GM19455 (cell line): Measurements from ENCODE around the gene EPS15.
A peak's percentile ranks its signal among the peaks of the same experiment; 100 is the strongest.
"Not testable (repeated sequence)": the region's sequence is repeated elsewhere in the genome, so short reads cannot be mapped to it uniquely, and the experiment has no call there.

ENCODE experiments used
- ATAC-seq: cut with Tn5 transposase; IDR thresholded peaks from one replicate; pipeline ENCODE4 v1.9.1; 2021; ENCODE audit not compliant: unreplicated experiment

Gene EPS15

DNA sequence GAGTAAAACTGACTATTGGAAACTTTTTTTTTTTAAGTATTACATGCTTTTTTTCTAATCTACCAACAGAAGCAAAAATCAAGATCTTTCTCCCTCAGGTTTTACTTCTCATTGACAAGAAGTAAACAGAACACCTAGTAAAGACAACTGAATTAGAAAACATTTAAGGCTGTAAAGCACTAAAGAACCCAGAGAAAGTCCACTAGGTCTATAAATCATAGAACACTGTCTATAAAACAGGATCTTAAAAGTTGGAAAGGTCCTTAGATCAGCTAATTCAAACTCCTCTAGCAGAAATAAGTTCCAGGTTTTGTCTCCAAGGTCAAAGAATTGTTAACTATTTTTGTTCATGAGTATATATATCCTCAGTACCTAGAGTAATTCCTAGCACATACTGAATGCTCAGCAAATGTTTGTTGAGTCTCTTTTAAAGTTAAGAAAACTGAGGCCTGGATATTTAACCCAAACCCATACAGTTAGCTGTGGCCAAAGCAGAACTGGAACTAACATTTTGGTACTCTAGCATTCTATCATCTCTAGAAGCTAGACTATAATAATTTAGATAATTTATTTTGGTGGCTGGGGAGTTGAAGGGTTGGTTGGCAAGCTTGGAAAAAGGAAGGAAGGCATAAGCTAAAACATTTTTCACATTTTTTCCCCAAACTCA lies 3.0 kb downstream of the EPS15 start:
- ATAC-seq: no peak

DNA sequence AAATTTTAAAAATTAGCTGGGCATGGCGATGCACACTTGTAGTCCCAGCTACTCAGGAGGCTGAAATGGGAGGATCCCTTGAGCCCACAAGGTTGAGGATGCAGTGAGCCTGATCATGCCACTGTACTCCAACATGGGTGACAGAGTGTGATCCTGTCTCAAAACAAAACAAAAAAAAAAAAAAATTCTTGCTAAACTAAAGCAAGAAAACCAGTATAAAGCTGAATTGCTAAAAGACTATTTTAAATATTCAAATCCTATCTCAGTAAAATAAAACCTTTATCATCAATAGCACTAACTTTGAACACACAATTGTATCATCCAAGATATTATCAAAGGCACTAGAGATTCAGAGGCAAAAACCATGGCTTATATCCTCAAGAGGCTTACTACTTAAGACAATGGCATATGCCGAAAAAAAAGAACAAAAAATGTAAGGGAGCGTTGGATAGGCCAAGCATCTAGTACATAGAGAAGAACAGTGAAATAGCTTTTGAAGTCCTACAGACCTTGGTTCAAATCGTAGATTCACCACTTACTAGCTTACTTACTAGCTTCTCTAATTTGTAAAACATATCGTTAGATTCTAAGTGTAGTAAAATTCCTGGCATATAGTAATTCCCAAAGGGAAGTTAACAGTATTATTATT lies 3.6 kb downstream of the EPS15 start:
- ATAC-seq: no peak

DNA sequence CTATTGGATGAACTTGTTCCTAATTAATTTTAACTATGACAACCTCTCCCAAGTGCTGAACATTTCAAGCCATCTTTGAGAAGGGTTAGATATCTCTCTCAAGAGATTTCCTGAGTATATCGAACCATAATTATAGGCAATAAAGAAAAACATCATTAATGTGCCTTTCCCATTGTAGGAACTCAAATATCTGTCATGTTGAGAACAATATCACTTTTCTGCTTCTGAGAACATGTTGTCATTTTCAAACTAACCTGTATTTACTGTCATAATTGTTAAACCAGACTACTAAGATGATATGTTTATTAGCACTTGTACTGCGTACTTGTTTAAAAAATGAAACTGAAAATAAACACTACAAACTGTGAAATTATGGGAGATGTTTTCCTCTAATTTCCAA lies 4.3 kb downstream of the EPS15 start:
- ATAC-seq: no peak

DNA sequence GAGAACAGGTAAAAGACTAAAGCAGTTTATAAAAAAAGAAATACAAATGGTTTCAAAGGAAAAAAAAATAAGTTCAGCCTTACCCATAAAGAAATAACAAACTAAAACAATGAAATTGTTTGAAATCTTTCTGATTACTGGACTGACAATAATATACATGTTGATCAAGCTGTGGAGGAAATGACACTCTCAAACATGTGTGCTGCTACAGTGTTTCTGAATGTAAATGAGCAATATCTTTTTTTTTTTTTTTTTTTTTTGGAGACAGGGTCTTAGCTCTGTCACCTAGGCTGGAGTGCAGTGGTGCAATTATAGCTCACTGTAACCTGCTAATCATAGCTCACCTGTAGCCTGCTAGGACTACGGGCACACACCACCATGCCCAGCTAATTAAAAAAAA lies 6.5 kb downstream of the EPS15 start:
- ATAC-seq: no peak

DNA sequence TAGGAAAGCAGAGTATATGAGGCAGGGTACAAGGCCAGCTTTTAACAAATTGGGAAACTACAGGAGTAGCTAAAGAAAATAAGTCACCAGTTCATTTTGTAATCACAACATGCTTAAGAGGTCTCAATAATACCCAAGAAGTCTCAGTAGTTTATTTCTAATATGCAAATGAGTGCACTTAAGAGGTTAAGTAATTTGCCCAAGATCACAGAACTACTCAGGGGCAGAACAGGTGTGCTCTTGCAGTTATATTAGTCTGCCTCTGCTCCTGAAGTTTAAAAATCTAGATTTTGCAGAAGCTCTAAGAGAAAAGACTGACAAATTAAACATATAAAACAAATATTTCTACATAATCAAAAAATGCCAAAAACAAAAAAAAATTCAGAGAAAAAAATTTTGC lies 6.9 kb downstream of the EPS15 start:
- no peak for ATAC-seq

DNA sequence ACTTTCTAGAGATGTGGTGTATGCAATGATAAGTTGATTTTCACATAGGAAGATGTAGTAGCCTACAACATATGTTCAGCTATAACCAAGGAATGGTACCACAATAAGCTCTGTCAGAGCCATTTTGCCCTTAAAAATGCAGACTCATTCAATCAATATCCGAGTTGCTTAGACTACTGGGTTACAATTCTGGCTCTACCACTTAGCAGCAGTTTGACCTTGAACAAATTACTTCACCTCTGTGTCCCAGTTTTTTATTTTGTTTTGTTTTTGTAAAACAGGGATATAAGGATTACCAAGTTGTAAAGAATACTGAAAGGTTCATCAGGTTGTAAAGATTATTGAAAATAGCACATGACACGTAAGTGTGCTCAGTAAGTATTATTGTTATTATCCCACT lies 9.3 kb downstream of the EPS15 start:
- no peak for ATAC-seq

DNA sequence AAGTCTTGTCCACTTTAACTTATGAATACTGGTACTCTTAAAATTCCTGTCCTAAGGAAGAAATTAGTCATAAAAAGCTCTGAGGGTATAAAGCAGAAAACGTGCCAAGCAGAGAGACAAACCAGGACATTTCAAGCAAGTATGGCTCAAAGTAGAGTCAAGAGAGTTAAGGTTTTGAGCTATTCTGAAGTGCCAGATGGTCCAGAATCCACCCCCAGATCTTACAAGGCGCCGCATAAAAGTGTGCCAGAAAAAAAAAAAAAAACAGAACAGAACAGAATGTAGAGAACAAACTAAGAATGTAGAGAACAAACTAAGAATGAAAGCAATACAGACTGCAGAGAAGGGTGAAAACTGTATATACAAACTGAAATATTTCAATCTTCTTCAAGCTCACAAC lies 12.5 kb downstream of the EPS15 start:
- peak; percentile 47 for ATAC-seq

DNA sequence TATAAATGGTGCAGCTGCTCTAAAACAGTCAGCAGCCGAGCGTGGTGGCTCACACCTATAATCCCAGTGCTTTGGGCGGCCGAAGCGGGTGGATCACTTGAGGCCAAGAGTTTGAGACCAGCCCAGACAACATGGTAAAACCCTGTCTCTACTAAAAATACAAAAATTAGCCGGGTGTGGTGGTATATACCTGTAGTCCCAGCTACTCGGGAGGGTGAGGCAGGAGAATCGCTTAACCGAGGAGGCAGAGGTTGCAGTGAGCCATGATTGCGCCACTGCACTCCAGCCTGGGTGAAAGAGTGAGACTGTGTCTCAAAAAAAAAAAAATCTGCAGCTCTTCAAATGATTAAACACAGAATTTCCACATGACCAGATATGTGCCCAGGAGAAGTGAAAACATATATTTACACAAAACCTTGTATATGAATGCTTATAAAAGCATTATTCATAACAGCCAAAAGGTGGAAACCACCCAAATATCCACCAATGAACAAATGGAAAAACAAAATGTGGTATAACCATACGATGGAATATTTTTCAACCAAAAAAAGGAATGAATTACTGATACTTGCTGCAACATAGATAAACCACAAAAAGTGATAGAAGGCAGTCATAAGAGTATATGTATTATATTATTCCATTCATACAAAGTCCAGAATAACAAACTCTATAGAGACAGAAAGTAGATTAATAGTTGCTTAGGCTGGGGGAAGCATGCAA lies 14.1 kb downstream of the EPS15 start:
- no peak for ATAC-seq

DNA sequence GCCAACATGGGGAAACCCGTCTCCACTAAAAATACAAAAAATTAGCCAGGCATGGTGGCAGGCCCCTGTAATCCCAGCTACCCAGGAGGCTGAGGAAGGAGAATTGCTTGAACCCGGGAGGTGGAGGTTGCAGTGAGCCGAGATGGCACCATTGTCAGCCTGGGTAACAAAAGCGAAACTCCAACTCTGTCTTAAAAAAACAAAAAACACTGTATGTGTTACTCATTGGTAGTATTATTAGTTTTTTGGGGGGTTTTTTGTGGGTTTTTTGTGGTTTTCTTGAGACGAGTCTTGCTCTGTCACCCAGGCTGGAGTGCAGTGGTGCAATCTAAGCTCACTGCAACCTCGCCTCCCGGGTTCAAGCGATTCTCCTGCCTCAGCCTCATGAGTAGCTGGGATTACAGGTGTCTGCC lies 17.8 kb downstream of the EPS15 start:
- peak; percentile 52 for ATAC-seq

DNA sequence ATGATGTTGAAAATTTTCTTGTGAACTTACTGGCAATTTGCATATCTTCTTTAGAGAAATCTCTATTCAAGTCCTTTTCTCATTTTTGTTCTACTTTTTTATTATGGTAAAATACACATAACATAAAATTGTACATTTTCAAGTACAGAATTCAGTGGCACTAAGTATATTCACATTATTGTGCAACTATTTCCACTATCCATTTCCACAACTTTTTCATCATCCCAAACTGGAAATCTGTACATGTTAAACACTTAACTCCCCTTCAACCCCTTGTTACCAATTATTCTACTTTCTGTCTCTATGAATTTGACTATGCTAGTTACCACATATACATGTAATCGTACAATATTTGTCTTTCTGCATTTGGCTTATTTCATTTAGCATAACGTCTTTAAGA lies 19.4 kb downstream of the EPS15 start:
- no peak for ATAC-seq

DNA sequence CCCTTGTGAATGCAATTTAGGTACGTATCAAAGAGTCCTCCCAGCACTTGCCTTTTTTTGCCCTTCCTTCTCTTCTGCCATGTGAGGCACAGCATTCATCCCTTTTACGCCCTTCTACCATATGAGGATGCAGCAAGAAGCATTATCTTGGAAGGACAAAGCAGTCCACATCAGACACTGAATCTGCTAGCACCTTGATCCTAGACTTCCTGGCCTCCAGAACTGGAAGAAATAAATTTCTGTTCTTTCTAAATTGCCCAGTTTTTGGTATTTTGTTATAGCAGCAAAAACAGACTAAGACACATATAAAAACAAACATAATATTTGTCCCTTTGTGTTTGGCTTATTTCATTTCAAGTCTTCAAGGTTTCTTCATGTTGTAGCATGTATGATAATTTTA lies 20.1 kb downstream of the EPS15 start:
- ATAC-seq: no peak

DNA sequence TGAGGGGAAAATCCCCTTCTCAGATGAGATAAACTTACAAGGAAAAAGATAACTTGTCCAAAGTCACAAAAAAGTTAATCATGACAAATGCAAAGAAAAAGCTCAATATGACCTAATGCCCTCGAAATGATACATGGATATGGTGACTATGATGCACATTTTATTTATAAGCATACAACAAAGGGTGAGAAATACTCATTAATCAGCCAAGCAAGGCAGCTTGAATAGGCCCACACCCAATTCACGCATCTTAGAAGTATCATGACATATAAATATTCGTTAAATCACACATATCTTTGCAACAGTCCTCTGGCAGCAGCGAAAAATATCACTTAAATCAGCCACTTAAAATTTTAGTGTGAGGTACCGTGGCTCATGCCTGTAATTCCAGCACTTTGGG lies 21.7 kb downstream of the EPS15 start:
- no peak for ATAC-seq

DNA sequence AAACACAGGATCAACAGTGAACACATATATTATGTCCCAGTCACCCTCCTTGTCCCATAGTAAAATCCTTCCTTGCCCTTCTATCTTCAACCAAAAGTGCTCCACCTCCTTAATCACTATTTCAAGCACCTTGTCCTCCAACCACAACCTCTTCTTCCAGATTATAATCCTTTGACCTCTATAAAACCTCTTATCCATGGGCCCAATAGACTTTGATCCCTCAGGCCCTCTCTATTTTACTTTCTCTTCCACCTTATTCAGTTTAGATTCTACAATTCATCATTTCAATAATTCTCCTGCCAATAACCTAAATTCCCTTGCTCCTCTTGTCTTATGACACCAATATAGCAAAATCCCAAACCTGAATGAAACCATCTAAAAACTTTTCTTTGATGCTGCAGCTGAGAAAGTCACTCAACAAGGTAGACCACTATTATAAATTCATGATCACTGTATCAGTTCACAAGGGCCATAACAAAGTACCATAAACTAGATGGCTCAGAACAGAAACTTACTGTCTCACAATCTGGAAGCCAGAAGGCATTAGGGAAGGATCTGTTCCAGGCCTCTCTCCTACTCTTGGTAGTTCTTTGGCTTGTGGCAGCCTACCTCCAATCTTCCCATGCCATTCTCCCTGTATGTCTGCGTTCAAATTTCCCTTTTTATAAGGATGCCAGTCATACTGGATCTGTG lies 24.8 kb downstream of the EPS15 start:
- ATAC-seq: no peak

DNA sequence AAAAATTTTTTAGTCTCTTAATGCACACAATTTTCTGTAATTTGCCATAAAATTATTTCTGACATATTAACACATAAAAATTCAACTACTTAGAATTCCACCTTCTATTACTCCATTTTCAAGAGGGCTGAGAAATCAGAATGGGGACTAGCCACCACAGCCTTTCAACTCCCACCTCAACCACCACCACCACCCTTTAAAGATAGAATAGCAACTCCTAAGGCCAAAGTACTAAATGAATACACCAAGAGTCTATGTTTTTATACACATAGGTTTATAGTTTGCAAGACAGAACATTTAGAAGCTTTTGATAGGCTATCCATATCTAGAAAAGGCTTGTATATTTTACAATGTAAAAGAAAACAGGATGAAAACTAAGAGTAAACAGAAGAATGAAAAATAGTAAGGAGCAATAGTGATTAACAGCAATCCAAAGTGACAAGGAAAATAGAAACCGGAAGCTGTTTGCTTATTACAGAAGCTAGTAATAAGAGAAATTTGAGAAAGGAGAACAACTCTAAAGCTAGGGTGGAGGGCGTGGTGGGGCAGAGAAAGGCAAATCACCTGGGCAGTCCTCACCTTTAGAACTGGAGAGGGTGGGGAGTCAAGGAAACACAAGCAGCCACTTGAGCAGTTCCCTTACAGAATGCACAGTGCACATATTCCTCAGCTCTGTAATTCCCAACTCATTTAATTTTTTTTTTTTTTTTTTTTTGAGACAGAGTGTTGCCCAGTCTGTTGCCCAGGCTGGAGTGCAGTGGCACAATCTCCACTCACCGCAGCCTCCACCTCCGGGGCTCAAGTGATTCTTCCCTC lies 27.7 kb downstream of the EPS15 start:
- no peak for ATAC-seq

DNA sequence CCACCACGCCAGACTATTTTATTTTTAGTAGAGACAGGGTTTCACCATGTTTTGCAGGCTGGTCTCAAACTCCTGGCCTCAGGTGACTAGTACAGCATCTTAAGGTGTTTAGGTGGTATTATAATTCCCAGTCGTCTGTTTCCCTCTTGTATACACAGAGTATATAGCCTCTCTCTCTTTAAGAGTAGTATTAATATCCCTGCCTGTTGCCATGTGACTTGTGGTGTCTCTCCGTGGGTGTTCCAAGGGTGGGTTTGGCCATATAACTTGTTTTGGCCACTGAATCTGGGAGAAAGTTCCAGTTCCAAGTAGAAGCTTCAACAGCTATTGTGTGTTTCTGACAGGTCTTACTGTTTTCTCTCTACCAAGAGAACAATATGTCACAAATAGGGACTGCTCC lies 29.6 kb downstream of the EPS15 start:
- ATAC-seq: no peak

DNA sequence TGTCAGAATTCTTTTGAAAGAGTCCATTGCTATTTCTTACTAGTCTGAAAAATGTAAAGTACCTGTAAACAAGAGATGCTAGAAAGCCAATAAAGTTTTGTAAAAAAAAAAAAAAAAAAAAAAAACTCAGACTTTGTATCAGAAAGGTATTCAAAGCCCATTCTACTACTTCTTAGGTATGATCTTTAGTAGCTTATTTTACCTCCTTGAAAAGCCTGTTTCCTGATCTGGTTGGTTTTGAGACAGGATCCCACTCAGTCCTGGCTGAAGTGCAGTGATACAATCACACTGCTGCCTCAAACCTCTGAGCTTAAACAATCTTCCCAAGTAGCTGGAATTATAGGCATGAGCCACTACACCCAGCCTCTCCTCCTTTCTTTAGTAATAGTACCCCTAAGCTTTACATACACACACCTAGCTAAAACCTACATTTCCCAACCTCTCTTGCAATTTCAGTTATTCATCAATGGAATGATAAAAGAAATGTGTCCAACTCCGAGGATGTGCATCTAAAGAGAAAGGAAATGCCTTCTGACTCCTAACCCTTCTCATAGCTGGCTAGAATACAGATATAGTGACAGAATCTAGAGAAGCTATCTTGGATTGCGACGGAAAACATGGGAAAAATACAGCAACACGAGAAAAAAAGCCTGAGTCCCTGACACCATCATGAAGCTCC lies 30.6 kb downstream of the EPS15 start:
- ATAC-seq: no peak

DNA sequence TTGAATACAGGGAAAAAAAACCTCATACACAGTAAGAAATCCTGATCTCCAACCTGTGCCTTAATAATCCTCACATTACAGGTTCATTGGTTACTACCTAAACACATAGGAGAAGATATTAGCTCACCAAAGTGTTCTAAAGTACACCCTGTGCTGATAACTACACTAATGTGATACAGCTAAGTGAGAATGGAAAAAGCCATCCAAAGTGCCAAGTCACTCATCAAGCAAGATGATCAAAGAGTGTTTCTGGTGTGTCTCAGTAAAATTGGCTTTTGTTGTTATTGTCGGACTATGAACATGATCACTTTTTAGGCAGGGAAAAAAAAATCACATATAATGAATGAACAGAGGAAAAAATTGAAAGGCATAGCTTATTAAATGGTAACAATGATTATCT lies 31.4 kb downstream of the EPS15 start:
- no peak for ATAC-seq

DNA sequence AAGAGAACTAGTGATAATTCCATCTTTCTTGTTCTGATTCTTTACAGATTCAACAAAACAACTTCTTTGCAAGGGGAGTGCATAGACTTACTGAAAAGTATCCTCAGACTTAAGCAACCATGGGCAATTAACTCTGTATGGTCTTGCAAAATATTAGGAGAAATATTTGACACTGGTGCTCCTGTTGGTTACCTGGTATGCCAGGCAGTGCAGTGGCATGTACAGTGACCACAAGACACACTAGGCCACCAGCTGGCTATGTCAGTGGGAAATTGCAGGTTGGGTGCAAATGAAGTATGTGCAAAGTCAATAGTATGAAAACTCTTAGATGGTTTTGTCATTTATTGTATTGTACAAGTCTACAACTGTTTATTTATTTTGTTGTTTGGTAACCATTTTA lies 34.5 kb downstream of the EPS15 start:
- ATAC-seq: no peak

DNA sequence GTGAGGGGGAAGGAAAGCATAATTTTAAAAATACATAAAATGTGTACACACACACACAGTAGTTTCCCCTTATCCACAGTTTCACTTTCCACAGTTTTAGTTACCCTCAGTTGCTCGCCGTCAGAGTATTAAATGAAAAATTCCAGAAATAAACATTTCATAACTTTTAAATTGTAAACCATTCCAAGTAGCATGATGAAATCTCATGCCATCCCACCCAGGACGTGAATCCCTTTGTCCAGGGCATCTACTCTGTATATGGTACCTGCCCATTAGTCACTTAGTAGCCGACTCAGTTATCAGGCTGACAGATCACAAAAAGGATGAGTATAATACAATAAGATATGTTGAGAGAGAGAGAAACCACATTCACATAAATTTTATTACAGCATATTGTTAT lies 36.2 kb downstream of the EPS15 start:
- ATAC-seq: no peak

DNA sequence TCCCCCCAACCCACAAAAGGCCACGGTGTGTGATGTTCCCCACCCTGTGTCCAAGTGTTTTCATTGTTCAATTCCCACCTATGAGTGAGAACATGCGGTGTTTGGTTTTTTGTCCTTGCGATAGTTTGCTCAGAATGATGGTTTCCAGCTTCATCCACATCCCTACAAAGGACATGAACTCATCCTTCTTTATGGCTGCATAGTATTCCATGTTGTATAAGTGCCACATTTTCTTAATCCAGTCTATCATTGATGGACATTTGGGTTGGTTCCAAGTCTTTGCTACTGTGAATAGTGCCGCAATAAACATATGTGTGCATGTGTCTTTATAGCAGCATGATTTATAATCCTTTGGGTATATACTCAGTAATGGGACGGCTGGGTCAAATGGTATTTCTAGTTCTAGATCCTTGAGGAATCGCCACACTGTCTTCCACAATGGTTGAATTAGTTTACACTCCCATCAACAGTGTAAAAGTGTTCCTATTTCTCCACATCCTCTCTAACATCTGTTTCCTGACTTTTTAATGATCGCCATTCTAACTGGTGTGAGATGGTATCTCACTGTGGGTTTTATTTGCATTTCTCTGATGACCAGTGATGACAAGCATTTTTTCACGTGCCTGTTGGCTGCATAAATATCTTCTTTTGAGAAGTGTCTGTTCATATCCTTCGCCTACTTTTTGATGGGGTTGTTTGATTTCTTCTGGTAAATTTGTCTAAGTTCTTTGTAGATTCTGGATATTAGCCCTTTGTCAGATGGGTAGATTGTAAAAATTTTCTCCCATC lies 44.0 kb downstream of the EPS15 start:
- not testable (repeated sequence) for ATAC-seq
